Activated CD4-positive, alpha-beta T cell treated with anti-CD3 and anti-CD28 coated beads, Interleukin-2, amount 10 ng/mL, durations not matched to agents 24 days and 14 days (primary cell): ENCODE results near the gene GPATCH2L. TPM values are rescaled to one million over a fixed set of nuclear protein-coding genes. Genes with fewer than 3 reads are reported as not detected.

Experiments used
- DNase-seq: peaks from one replicate; pipeline ENCODE4 v3.0.0; 2022
- H3K27ac Mint-ChIP-seq: one replicate; pipeline ENCODE4 v1.8.0; 2022; ENCODE audit warnings: mild to moderate bottlenecking, mixed read lengths
- H3K27me3 Mint-ChIP-seq: one replicate; pipeline ENCODE4 v1.8.0; 2022; ENCODE audit warnings: mixed read lengths
- H3K36me3 Mint-ChIP-seq: one replicate; pipeline ENCODE4 v1.8.0; 2022; ENCODE audit warnings: low read depth, mild to moderate bottlenecking, mixed read lengths
- H3K4me1 Mint-ChIP-seq: one replicate; pipeline ENCODE4 v1.8.0; 2021; ENCODE audit warnings: mixed read lengths
- H3K4me3 Mint-ChIP-seq: one replicate; pipeline ENCODE4 v1.8.0; 2022; ENCODE audit warnings: mild to moderate bottlenecking, moderate library complexity, mixed read lengths
- H3K9me3 Mint-ChIP-seq: one replicate; pipeline ENCODE4 v1.8.0; 2021; ENCODE audit warnings: mixed read lengths
- intact Hi-C: fragments of 100-400 bp; cut with micrococcal nuclease; formaldehyde crosslinking; loops from one replicate; pipeline ENCODE4 v1.15.1; 2023
- total RNA-seq: library from RNA; stranded (reverse); gene quantifications from 2 replicates; pipeline ENCODE4 v1.2.3, GENCODE V29; 2022

GPATCH2L gene
- total RNA-seq, result 60.6 and 61.6 TPM in 2 replicates

DNA sequence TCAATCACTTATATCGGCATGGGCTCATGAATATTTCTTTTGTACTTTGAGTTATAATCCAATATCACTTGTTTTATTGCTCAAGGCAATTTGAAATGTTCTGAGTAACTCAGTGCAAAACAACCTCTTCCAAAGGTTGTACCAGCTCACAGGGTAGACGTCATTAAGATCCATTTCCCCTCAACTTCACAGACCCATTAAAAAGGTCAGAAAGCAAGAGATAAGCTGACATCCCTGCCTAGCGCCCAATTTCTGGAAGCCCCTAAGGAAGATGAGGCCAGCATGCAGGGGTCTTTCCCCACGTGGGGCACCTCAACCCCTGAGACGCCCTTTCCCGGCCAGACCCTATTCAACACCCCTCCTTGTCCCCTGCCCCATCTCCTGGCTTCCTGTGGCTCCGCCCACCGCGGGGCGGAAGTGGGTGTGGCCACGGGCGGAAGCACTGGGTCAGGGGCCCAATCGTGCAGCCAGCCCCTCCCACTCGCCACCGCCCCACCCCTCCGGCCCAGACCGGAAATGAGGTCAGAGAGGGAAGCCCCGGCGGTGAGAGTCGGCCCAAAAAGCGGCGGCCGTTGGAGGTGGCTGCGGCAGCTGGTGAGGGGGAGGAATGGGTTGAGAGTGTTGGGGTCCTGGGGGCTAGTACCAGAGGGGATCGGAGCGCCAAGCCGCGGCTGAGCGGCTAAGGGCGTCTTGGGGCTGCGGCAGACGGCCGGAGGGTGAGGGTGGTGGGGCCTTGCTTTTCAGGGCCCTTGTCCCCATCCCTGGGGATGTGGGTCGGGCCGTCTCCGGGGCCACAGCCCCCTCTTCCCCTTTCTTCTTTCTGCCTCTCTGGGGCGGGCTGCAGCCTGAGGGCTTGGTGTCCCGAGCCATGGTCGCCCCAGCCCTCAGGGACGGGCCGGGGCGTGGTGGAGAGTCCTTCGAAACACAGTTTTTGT lies at the start of gene GPATCH2L:
Gene GPATCH2L (plus strand): TSS at position 525 of the 935 bp plus-strand sequence. CDS start 2,442 bp downstream, outside the sequence.
- peak; percentile 99 for DNase-seq
- peaks cover 44% of the 10 kb centered on the region for H3K4me1 Mint-ChIP-seq
- H3K36me3 Mint-ChIP-seq, result peaks cover 34% of the 10 kb centered on the region
- intact Hi-C loops, result loop anchor here (2.0 to 10.0 kb wide), 6 partner anchors 167 to 1027 kb away; partner anchors contain the start of genes ERG28, IFT43, NEK9 and TGFB3
- peaks cover 5% of the 10 kb centered on the region for H3K9me3 Mint-ChIP-seq
- peaks cover 5% of the 10 kb centered on the region for H3K27me3 Mint-ChIP-seq
- peak within 1 kb of the TSS; percentile 99 for H3K27ac Mint-ChIP-seq
- H3K4me3 Mint-ChIP-seq, result peak within 1 kb of the TSS; percentile 88

DNA sequence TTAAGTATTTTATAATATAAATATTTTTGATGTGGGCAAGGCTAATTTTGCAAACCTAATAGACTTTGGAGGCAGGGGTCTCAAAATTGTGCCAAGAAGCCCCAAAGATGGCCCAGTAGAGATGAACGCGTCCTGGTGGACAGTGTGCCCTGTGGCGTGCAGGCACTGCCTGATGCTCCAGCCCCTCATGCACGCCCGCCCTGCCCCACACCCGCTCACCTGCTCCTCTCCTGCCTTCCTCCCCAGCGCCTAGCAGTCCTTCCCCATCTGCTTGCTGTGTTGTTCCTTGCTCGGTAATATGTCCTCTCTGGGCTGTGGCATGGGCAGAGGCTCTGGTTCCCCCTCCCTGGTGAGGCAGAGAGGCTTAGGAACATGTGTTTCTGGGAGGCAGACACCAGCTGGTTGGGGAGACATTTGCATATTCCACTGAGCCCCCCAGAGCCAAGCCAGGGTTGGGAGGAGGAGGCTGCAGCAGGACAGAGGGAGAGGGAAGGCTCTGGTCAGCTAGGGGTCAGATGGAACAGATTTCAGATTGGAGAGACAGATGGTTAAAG lies 46.8 kb upstream of the GPATCH2L start:
- H3K27ac Mint-ChIP-seq, result no peak overlapping the region
- no peak overlapping the region for H3K4me3 Mint-ChIP-seq
- no peaks in the 10 kb centered on the region for H3K4me1 Mint-ChIP-seq
- H3K27me3 Mint-ChIP-seq, result no peaks in the 10 kb centered on the region
- no peak for DNase-seq
- no peaks in the 10 kb centered on the region for H3K9me3 Mint-ChIP-seq
- H3K36me3 Mint-ChIP-seq, result no peaks in the 10 kb centered on the region
- intact Hi-C loops, result no loop called here

DNA sequence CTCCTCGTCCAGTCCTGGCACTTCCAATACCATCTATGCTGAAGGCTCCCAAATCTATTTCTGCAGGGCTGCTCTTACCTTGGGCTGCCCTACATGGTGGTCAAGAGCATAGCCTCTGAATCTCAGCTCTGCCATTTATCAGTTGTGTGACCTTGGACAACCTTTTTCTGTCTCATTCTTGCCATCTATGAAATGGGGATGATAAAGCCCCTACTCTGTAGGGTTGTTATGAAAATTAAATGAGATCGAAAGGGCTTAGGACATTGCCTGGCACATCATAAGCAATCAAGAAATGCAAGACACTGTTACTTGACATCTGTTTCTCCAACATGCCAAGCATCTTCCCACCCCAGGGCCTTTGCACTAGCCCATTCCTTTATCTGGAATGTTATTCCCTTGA lies 45.5 kb upstream of the GPATCH2L start:
- intact Hi-C loops, result no loop called here
- no peaks in the 10 kb centered on the region for H3K4me1 Mint-ChIP-seq

DNA sequence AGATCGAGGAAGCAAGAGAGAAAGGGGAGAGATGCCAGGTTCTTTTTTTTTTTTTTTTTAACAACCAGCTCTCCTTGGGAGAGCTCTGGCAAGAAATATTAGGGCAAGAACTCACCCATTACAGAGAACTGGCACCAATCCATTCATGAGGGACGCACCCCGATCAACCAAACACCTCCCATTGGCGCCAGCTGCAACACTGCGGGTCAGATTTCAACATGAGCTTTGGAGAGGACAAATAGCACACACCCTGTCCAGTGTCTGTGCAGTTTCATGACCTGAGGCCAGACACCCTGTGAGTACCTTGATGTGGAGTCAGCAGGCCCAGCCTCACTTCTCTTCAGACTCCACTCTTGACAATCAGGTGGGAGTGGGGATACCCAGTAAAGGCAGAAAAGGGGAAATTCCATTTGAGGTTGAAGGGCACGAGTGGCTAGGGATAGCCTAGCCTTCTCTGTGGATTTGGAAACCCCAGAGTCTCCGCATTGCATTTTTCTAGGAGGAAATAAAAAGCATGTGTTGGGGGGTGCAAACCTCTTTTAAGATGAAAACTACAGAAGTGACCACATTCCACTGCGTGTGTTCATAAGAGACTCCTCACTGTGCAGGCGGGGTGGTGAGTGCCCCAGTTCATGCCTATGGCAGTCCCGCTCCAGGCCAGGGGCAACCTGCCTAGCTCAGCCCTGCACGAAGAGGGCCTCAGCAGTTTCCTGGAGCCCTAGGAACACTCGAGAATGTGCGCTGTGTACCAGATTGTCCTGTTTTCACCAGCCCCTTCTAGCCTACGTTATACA lies 42.4 kb upstream of the GPATCH2L start:
- peaks cover 3% of the 10 kb centered on the region for H3K27me3 Mint-ChIP-seq
- no peaks in the 10 kb centered on the region for H3K9me3 Mint-ChIP-seq
- no peak overlapping the region for H3K4me3 Mint-ChIP-seq
- intact Hi-C loops, result no loop called here
- H3K4me1 Mint-ChIP-seq, result no peaks in the 10 kb centered on the region
- DNase-seq, result no peak
- H3K27ac Mint-ChIP-seq, result no peak overlapping the region
- H3K36me3 Mint-ChIP-seq, result no peaks in the 10 kb centered on the region

More for the DNA sequence above, 45.5 kb upstream of the GPATCH2L start:
- DNase-seq, result no peak
- Mint-ChIP-seq H3K36me3 (no peaks in the 10 kb centered on the region), H3K27ac (no peak overlapping the region), H3K9me3 (no peaks in the 10 kb centered on the region), H3K27me3 (no peaks in the 10 kb centered on the region), H3K4me3 (no peak overlapping the region)

DNA sequence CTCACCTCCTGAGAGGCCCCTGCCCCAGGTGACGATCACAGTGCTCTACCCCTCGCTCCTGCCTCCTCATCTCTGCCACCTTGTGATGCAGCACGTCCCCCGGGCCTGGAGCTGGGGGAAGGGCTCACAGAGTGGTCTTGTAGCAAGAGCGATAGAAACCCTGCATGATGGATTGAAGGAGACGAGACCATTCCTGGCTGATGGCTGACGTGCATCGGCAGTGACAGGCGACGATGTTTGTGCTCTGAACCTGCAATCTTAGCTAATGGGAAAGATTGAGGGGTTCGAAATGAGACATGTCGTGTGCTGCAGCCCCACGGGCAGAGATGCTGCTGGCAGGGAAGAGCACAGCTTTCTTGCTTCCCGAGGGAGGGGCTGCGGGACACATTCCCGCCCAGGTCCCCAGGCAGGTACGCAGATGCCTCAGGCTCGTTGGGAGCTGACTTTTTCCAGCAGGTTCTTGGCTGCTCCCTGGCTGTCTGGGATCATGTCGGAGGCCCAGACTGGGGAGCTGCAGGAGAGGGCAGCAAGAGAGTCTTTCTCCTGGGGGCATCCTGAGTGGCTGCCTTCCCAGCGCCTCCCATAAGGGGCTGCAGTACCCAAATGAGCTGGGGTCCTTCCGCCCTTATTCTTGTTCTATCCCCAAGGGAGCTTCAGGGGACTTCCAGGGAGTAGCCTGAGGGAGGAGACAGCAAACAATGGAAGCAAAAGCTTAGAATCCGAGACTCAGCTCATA lies 38.7 kb upstream of the GPATCH2L start:
- DNase-seq, result no peak
- H3K9me3 Mint-ChIP-seq, result no peaks in the 10 kb centered on the region
- peaks cover 5% of the 10 kb centered on the region for H3K27me3 Mint-ChIP-seq
- H3K36me3 Mint-ChIP-seq, result no peaks in the 10 kb centered on the region
- no peaks in the 10 kb centered on the region for H3K4me1 Mint-ChIP-seq
- intact Hi-C loops, result no loop called here
- H3K4me3 Mint-ChIP-seq, result no peak overlapping the region
- H3K27ac Mint-ChIP-seq, result no peak overlapping the region

DNA sequence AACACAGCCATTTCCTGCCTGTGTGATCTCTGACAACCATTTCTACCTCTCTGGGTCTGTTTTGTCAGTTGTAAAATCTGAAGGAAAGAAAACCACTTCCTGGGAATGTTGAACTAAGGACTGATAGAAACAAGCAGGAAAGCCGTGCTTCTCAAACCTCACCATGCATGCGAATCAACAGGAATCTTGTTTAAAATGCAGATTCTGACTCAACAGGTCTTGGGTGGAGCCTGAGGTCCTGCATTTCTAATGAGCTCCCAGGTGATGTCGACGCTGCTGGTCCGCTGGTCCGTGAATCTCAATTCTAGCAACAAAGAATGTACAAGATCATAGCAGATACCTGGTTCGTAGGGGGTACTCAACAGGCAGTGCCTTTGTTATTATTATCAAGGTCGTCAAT lies 38.0 kb upstream of the GPATCH2L start:
- intact Hi-C loops, result no loop called here
- Mint-ChIP-seq H3K27ac (no peak overlapping the region), H3K36me3 (no peaks in the 10 kb centered on the region)

DNA sequence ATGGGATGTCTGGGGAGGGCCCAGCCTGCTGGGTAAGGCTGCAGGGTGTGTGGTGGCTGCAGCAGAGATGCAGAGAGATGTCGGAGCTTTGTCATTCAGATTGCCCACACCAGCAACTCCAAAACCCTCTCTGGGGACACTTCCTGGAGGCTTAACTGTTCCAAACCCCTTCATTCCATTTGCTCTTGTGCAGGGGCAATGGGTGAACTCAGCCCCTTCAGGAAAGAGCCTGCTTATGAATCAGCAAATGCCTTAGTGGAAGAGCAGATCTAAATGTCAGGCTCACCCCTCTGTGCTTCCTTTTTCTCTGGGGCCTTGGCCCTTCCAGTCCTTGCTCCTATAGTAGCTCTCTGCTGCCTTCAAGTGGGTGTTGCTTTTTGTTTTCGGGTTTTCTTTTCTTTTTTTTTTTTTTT lies 36.7 kb upstream of the GPATCH2L start:
- Mint-ChIP-seq H3K4me1 (no peaks in the 10 kb centered on the region), H3K27me3 (peaks cover 5% of the 10 kb centered on the region), H3K4me3 (no peak overlapping the region), H3K9me3 (no peaks in the 10 kb centered on the region), H3K36me3 (no peaks in the 10 kb centered on the region), H3K27ac (no peak overlapping the region)
- intact Hi-C loops, result no loop called here
- DNase-seq, result no peak

More for the DNA sequence above, 38.0 kb upstream of the GPATCH2L start:
- DNase-seq, result no peak
- H3K27me3 Mint-ChIP-seq, result peaks cover 5% of the 10 kb centered on the region
- H3K4me3 Mint-ChIP-seq, result no peak overlapping the region
- no peaks in the 10 kb centered on the region for H3K4me1 Mint-ChIP-seq
- H3K9me3 Mint-ChIP-seq, result no peaks in the 10 kb centered on the region

DNA sequence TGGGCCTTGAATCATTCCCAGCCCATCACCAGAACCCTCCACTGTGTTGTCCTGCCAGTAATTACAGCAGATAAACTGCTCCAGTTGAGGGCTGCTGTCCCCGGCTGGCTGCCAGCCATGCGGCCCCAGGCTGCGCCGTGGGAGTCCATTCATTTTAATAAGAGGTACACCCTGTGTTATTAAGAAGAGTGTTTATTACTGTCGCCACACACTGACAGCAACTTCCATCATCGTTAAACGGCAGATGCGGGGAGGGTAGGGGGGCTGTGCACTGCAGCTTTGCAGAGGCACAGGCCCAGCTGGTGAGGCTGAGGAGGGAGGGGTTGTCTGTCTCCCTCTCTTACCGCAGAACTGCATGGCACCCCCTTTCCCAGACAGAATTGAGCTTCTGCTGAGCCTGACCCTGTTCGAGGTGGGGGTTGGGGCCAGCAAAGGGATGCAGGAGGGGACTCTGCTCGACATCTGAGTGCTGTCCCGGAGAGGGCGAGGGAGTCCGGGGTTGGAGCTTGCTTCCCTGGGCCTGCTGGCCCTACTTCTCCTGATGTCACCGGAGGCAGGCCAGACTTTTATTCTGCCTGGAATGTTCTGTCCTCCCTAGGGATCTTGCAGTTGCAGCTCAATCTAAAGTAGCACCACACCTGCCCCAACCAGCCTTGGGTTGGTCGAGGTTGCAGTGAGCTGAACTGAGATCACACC lies 33.8 kb upstream of the GPATCH2L start:
- Mint-ChIP-seq H3K27me3 (peaks cover 5% of the 10 kb centered on the region), H3K4me3 (no peak overlapping the region), H3K27ac (no peak overlapping the region), H3K9me3 (no peaks in the 10 kb centered on the region), H3K36me3 (no peaks in the 10 kb centered on the region), H3K4me1 (no peaks in the 10 kb centered on the region)
- DNase-seq, result no peak
- intact Hi-C loops, result no loop called here

DNA sequence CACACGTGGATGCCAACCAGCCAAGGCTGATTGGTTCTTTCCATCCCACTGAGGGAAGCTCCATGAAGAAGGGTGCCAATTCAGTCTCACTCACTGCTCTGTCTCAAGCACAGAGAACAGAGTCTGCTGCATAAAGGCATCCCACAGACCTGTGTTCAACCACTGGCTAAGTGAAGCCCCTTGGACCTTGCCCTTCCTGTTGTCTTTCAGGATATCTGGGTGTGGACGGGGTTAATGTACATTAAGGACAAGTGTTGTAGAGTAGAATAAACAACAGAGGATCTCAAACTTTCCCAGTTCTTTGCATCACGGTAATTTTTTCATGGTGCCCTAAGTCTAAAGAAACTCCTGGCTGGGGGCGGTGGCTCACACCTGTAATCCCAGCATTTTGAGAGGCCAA lies 33.1 kb upstream of the GPATCH2L start:
- no peaks in the 10 kb centered on the region for H3K4me1 Mint-ChIP-seq
- DNase-seq, result no peak
- no peak overlapping the region for H3K27ac Mint-ChIP-seq
- no peaks in the 10 kb centered on the region for H3K36me3 Mint-ChIP-seq
- no peaks in the 10 kb centered on the region for H3K9me3 Mint-ChIP-seq
- intact Hi-C loops, result no loop called here
- peaks cover 5% of the 10 kb centered on the region for H3K27me3 Mint-ChIP-seq
- no peak overlapping the region for H3K4me3 Mint-ChIP-seq

DNA sequence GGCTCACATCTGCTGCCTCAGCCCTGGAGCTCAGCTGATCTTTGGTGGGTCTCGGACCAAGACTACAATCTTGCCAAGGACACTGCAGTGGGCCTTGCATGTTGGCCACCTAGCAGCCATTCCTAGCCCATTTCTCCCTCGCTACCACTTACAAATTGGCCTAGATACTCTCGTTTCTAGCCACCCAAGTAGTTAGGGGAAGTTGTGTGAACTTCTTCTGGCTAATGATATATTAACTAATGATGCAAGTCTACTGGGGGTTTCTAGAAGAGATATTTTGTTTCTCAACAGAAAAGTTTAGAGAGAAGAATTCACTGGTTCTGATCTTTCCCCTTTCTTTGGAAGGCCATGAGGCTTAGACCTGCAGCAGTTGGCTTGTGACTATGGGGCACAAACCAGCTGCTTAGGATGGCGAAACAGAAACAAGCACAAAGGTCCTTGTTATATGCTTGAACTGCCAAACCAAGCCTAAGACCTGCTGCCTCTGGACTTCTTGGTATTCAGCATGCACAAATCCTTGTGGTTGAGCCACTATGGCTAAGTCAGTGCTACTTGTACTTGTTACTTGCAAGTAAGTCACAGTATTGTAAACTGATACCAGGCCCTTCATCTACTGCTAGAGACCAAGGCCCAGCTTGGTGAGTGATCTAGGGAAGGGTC lies 30.5 kb upstream of the GPATCH2L start:
- H3K27ac Mint-ChIP-seq, result no peak overlapping the region
- no peak overlapping the region for H3K4me3 Mint-ChIP-seq
- no peak for DNase-seq
- peaks cover 2% of the 10 kb centered on the region for H3K27me3 Mint-ChIP-seq
- intact Hi-C loops, result no loop called here
- H3K36me3 Mint-ChIP-seq, result no peaks in the 10 kb centered on the region
- H3K9me3 Mint-ChIP-seq, result no peaks in the 10 kb centered on the region
- no peaks in the 10 kb centered on the region for H3K4me1 Mint-ChIP-seq

DNA sequence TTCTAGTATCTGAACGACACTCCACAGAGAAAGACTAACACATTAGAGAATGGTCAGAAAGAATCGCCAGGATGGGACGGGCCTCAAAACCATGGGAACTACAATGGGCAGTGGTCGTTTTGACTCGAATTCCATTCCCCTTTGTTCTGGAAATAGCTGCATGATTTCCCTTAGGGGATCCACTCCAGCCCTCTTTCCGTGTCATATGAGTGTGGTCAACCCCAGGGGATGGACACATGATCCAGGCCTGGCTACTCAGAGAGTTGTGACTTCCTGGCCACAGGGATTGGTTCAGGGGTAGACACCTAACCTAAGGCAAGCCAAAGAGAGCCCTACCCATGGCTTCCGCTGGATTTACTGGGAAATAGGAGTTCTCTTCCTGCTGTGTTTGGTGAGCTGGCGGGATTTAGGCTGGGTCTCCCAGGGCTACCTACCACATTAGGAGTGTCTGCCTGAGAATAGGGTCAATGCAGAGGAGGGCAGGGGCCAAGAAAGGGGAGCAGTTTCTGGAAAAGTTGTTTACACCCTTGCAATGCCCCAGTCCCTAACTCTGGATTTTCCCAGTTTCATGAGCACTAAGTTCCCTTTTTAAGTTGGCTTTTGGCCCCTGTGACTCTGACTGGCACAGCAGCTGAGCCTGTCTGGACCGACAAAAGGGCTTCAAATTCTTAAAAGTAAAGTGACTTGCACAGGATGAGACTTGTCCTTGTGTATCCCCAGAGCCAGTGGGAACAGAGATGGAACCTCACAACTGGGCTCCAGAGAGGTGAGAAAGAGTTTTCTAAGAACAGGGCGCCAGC lies 28.1 kb upstream of the GPATCH2L start:
- no peak for DNase-seq
- Mint-ChIP-seq H3K4me1 (no peaks in the 10 kb centered on the region), H3K27me3 (peaks cover 3% of the 10 kb centered on the region), H3K4me3 (no peak overlapping the region), H3K9me3 (no peaks in the 10 kb centered on the region), H3K36me3 (no peaks in the 10 kb centered on the region), H3K27ac (no peak overlapping the region)
- intact Hi-C loops, result no loop called here

DNA sequence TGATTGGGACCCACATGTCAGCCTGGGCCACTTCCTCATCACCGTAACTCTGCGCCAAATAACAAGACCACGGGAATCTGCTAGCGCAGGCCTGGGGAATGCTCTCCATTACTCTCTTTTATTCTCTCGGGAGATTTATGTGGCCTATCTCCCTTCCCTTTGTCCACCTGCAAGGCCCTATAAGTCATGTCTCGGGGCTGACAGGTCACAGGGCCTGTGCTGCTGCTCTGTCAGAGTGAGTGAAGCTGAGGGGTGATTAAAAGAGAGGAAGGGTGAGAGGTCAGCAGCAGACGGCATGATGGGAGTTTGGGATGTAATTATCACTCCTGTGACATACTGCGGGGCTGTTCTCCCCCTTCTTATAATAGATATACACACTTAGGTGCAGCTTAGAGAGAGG lies 26.2 kb upstream of the GPATCH2L start:
- H3K36me3 Mint-ChIP-seq, result no peaks in the 10 kb centered on the region
- no peak overlapping the region for H3K4me3 Mint-ChIP-seq
- DNase-seq, result no peak
- no peak overlapping the region for H3K27ac Mint-ChIP-seq
- no peaks in the 10 kb centered on the region for H3K9me3 Mint-ChIP-seq
- no peaks in the 10 kb centered on the region for H3K4me1 Mint-ChIP-seq
- peaks cover 13% of the 10 kb centered on the region for H3K27me3 Mint-ChIP-seq
- intact Hi-C loops, result no loop called here
